SH-SY5Y (cell line): Measurements from ENCODE around the gene LOC101059915.

Experiments used
- GATA2 ChIP-seq: IDR thresholded peaks from 2 replicates; pipeline ENCODE4 v1.6.1; 2011; ENCODE audit warnings: mild to moderate bottlenecking, low read depth, low read length
- GATA3 ChIP-seq: IDR thresholded peaks from 2 replicates; pipeline ENCODE4 v1.6.1; 2011; ENCODE audit warnings: low read depth, mild to moderate bottlenecking, low read length, moderate library complexity

- TF ChIP-seq GATA2 (no peak), GATA3 (no peak)
Observed at GRCh38 chrX:71659342-71659741, 8.0 kb upstream of the LOC101059915 start.
